ENCODE measurements around the gene INCENP. TPM values are rescaled to one million over a fixed set of nuclear protein-coding genes. Genes with fewer than 3 reads are reported as not detected.

Gene INCENP
- total RNA-seq, 1 experiment from 2014 or later: 101 TPM

GRCh38 chr11:62142921-62143320 is 19.1 kb downstream of the INCENP start:
- Histone ChIP-seq H3K27me3 (replicated peaks; ENCODE audit: control insufficient read depth, insufficient read depth, low read length) (no peaks in the 10 kb centered on the region), H3K4me3 (ENCODE audit: low read depth, low read length) (no peak overlapping the region), H3K36me3 (ENCODE audit: control insufficient read depth, insufficient read depth, low read length) (peaks cover 6% of the 10 kb centered on the region; the same call in 1 of the 2 replicates), H3K9me3 (no peaks in the 10 kb centered on the region), H3K4me1 (no peaks in the 10 kb centered on the region)
- no peaks in the 10 kb centered on the region for H3K4me1 Mint-ChIP-seq (ENCODE audit: low read depth, unreplicated experiment)
- CTCF ChIA-PET: no interaction called here
- POLR2A ChIA-PET: no interaction called here
- no peak overlapping the region for H3K27ac Mint-ChIP-seq (ENCODE audit: unreplicated experiment)
- intact Hi-C loops (cut with micrococcal nuclease; ENCODE audit: unreplicated experiment): no loop called here
- TF ChIP-seq CTCF (IDR thresholded peaks at IDR 0.05; ENCODE audit: insufficient read depth in 1 of 2, low read depth in 1 of 2, low read length in 1 of 2, severe bottlenecking in 1 of 2, unreplicated experiment in 1 of 2): no peak
- no peaks in the 10 kb centered on the region for H3K27me3 Mint-ChIP-seq (ENCODE audit: insufficient read depth, unreplicated experiment)
- peaks cover 73% of the 10 kb centered on the region for H3K36me3 Mint-ChIP-seq (ENCODE audit: insufficient read depth, unreplicated experiment)
- H3K9me3 Mint-ChIP-seq (ENCODE audit: unreplicated experiment): no peaks in the 10 kb centered on the region
- no peak for DNase-seq
- no peak overlapping the region for H3K4me3 Mint-ChIP-seq (ENCODE audit: unreplicated experiment)
- BruUV-seq (replicated peaks): no TSS peak

GRCh38 chr11:62143727-62144126 is 19.9 kb downstream of the INCENP start:
- no peak for TF ChIP-seq CTCF (IDR thresholded peaks at IDR 0.05; ENCODE audit: insufficient read depth in 1 of 2, low read depth in 1 of 2, low read length in 1 of 2, severe bottlenecking in 1 of 2, unreplicated experiment in 1 of 2)
- no peaks in the 10 kb centered on the region for H3K27me3 Mint-ChIP-seq (ENCODE audit: insufficient read depth, unreplicated experiment)
- Histone ChIP-seq H3K4me3 (ENCODE audit: low read depth, low read length) (no peak overlapping the region), H3K9me3 (no peaks in the 10 kb centered on the region), H3K36me3 (ENCODE audit: control insufficient read depth, insufficient read depth, low read length) (peaks cover 3% of the 10 kb centered on the region; the same call in 1 of the 2 replicates), H3K27me3 (replicated peaks; ENCODE audit: control insufficient read depth, insufficient read depth, low read length) (no peaks in the 10 kb centered on the region), H3K4me1 (no peaks in the 10 kb centered on the region)
- CTCF ChIA-PET: interaction anchor here (0.6 kb wide), 1 partner anchor 27 kb away, joined by 3 read pairs; no protein-coding TSS in a partner anchor
- intact Hi-C loops (cut with micrococcal nuclease; ENCODE audit: unreplicated experiment): no loop called here
- H3K4me3 Mint-ChIP-seq (ENCODE audit: unreplicated experiment): no peak overlapping the region
- peaks cover 74% of the 10 kb centered on the region for H3K36me3 Mint-ChIP-seq (ENCODE audit: insufficient read depth, unreplicated experiment)
- DNase-seq: no peak
- POLR2A ChIA-PET: no interaction called here
- no peak overlapping the region for H3K27ac Mint-ChIP-seq (ENCODE audit: unreplicated experiment)
- H3K9me3 Mint-ChIP-seq (ENCODE audit: unreplicated experiment): no peaks in the 10 kb centered on the region
- BruUV-seq (replicated peaks): no TSS peak
- no peaks in the 10 kb centered on the region for H3K4me1 Mint-ChIP-seq (ENCODE audit: low read depth, unreplicated experiment)

- Mint-ChIP-seq H3K36me3 (ENCODE audit: insufficient read depth, unreplicated experiment) (peaks cover 74% of the 10 kb centered on the region), H3K4me3 (ENCODE audit: unreplicated experiment) (no peak overlapping the region), H3K27ac (ENCODE audit: unreplicated experiment) (no peak overlapping the region), H3K9me3 (ENCODE audit: unreplicated experiment) (no peaks in the 10 kb centered on the region), H3K4me1 (ENCODE audit: low read depth, unreplicated experiment) (no peaks in the 10 kb centered on the region), H3K27me3 (ENCODE audit: insufficient read depth, unreplicated experiment) (no peaks in the 10 kb centered on the region)
- no peaks in the 10 kb centered on the region for H3K27me3 ChIP-seq (replicated peaks; ENCODE audit: control insufficient read depth, insufficient read depth, low read length)
- BruUV-seq (replicated peaks): no TSS peak
- CTCF ChIA-PET: interaction anchor here (0.6 kb wide), 1 partner anchor 28 kb away, joined by 3 read pairs; no protein-coding TSS in a partner anchor
- no peak overlapping the region for H3K4me3 ChIP-seq (ENCODE audit: low read depth, low read length)
- H3K9me3 ChIP-seq: no peaks in the 10 kb centered on the region
- peaks cover 3% of the 10 kb centered on the region; the same call in 1 of the 2 replicates for H3K36me3 ChIP-seq (ENCODE audit: control insufficient read depth, insufficient read depth, low read length)
- no peaks in the 10 kb centered on the region for H3K4me1 ChIP-seq
- intact Hi-C loops (cut with micrococcal nuclease; ENCODE audit: unreplicated experiment): no loop called here
- no peak for TF ChIP-seq CTCF (IDR thresholded peaks at IDR 0.05; ENCODE audit: insufficient read depth in 1 of 2, low read depth in 1 of 2, low read length in 1 of 2, severe bottlenecking in 1 of 2, unreplicated experiment in 1 of 2)
- DNase-seq: no peak
- POLR2A ChIA-PET: no interaction called here
Measured at GRCh38 chr11:62144641-62145255, 20.9 kb downstream of the INCENP start.

Measured in Caco-2 (cell line).